T1000 (cell line): ENCODE measurements around the gene SULT4A1.

Source experiments
- DNase-seq: peaks from one replicate; lab custom pipeline; 2025; ENCODE audit warnings: mixed read lengths; lab: John Stamatoyannopoulos, UW

The SULT4A1 gene

DNA sequence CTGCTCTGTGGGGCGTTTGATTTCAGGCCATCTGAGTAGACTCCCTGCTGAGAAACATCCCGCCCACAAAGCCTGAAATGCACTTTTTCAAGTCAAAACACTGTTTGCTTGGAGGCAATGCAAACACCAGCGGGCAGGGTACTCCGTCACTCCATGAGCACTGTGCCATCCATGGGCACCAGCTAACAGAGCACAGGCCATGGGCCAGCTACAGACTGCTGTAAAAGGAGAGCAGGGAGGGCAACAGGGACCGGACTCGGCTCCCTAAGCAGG is 33.7 kb downstream of the SULT4A1 start:
- DNase-seq = no peak

DNA sequence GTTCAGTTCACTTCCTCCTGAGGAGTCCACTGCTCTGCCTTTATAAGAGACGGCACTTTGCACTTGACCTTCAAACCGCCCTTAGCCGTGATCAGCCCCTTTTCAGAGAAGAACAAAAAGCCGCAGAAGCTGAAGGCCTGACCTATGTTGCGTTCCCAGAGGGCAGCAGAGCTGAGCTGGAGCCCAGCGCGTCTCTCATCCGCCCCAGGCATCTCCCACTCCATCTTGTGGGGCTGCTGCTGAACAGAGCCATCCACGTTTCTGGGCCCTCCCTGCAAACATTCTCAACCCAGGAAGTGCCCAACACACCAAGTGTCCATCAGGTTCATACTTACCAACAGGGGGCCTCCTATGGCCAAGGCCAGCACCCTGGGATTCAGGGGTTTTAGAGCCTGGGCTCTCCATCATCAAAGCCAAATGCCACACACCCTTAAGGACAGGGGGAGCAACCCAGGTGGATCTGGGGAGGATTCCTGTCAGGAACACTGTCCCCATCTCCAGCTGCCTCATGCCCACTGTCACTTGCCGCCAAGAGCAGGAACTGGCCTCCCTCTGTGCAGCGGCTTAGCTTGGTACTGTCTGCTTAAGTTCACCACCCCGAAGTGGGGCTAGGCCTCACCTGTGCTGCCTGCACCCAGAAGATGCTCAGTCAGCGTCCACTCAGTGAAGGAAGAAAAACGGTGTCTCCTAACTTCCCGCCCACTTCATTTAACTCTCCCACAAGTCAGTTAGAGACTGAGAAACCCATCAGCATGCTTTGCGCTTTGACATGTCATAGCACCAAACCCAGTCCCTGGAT is 34.2 kb downstream of the SULT4A1 start:
- no peak for DNase-seq

- DNase-seq = no peak
Observed at GRCh38 chr22:43827003-43827735, 35.1 kb downstream of the SULT4A1 start.

DNA sequence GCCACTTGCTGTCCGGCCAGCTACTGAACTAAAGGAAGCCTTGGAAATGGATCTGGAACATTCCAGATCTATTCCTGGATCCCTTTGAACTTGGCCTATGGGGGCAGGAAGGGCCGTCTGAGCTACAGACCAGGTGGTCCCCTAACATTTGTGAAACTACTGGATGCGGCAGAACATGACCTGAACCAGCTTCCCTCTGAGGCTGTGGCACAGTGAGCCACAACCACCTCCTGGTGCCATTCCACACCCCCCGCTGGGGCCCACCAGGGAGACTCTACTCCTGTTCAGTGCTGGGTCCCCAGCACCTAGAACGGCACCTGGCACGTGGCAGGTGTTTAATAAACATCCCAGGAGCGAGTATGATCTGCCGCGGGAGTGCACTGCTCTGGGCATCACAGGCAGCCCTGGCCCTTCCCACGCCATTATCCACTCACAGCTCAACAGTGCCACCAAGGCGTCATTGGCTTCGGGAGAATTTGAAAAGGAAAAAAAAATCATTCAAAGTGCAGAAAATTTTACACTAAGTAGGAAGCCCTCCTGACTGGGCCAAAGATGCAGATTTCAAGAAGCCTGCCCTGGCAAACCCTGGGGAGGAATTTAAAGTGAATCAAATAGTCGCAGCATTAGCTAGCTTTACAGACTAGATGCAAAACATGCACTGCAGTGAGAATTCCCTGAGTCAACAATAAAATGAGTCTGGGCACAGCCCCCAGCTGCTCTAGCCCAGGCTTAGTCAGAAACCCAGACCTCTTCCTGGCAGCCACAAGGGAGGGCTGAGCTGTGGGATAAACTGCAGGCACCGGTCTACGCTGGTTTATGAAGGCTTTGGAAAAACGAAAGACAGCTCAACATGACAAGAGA is 35.9 kb downstream of the SULT4A1 start:
- no peak for DNase-seq

- no peak for DNase-seq
Observed at GRCh38 chr22:43825651-43826050, 36.7 kb downstream of the SULT4A1 start.

DNA sequence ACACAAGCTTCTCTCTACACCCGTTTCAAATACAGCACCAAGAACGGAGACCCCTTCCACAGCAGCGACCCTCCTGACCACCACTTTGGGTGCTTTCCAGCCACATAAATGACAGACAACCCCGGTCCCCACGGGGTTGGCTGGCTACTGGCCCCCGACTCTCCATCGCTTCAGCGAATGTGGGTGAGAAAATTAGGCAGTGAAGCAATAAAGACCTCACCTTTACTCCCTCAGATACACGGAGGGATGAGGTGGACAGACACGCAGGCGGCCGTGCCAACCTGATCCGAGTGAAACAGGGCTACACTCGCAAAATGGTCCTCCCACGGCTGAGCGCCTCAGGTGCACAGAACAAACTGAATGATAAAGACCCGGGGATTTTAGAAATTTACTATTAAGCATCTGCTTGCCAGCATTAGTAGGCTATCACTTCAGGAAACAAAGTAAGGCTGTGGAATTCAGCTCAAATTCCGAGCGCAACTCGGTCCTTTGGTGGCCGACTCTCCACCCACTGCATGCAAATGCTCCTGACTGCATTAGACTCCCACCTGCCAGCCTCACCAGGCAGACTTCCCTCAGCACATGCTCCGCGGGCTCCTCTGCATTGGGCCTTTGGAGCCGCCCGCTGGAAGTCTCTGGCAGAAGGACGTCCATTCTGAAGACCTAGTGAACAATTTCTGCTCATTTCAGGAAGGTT is 37.4 kb downstream of the SULT4A1 start:
- DNase-seq = no peak

GRCh38 chr22:43823911-43824665 is 38.2 kb downstream of the SULT4A1 start:
- DNase-seq = no peak

- DNase-seq = no peak
Observed at GRCh38 chr22:43823353-43823908, 38.9 kb downstream of the SULT4A1 start.

DNA sequence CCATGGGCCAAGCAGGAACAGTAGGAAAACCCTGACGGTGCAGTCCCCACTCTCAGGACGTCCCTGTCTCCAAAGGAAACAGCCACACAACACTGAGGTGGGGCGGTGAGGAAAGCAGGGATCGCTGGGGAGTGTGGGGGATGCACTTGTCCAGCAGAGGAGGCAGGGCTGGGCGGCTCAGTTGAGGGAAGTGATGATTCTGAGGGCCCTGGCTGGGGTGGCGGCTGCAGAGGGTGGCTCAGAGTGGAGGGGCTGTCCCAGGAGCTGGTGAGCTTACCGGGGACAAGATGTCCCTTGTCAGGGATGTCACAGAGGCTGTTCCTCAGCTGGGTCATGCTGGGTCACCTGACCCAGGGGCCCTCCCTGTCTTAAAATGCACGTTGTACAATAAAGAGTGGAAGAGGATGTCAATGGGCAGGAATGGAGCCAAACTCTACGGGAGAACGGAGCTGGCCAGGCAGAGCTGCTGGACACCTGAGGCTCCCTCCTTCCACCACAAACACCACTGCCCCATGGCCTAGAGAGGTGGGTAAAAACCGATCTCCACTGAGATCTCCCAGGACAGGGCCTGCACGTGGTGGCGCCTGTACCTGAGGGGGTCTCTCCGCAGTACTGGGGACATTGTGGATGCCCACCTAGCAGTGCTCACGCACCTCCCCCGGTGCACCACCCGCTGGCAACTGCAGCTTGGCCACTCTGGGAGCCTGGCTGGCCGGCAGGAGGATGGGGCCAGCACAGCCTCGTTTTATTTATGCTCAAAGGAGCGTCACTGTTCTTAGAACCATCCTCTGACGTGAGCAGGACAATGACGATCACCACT is 40.5 kb downstream of the SULT4A1 start:
- DNase-seq = no peak

DNA sequence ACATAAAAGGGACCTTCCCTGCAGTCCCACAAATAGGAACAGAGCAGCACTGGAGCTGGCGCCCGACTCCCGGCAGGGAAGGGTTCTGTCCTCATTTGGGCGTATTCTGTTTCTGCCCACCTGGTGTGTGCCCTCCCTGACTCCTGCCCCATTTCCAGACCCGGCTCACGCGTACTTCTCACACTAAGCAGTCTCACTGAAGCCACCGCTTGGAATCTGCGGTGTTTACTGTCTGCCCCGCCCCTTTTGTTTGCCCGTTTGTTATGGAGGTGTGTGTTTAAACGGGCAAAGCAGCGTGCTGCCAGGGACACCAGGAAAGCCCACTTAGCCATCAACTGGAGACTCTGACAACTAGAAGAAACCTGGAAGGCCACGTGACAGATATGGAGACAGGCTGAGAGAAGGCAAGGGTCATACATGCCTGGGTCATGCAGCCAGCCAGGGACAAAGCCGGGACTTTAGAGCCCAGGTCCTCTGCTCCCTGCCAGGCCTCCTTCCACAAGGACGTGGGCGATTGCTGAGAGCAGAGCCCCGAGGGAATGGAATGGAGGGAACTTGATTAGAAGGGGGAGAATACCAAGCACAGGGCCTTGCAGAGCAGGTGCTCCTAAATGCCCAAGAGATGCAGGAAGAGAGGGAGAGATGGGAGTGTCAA is 41.5 kb downstream of the SULT4A1 start:
- no peak for DNase-seq

DNA sequence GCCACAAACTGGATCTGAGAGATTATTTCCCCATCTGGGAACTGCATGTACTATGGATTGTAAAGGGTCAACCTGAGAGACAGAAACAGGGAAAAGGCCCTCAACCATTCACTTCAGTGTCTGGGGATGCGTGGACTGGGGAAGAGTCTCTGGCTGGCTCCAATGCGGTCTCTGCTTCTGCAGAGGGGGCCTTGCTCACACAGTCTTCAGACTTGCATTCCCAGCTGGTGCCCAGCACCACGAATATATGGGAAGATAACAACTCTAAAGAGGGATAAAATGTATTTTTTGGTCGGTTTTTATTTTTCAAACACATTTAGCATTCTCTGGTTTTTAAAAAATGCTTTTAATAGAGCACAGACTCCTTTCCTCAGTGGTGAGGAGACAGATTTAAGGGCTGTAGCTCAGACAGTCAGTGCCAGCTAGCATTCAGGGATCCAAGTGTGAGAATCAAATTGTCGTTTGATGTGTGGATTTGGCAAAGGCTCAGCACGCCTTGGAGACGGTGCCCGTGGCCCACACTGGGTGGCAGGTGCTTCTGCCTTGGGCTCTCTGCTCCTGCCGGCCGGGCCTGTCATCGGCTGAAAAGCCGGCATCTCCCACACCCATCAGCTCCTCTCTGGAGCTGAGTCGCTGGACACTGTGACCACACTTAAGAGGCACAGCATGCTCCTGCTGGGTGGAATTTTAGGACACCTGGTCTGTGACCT is 42.2 kb downstream of the SULT4A1 start:
- no peak for DNase-seq

- no peak for DNase-seq
Observed at GRCh38 chr22:43819421-43819921, 42.8 kb downstream of the SULT4A1 start.

- DNase-seq = no peak
Observed at GRCh38 chr22:43818981-43819380, 43.3 kb downstream of the SULT4A1 start.

DNA sequence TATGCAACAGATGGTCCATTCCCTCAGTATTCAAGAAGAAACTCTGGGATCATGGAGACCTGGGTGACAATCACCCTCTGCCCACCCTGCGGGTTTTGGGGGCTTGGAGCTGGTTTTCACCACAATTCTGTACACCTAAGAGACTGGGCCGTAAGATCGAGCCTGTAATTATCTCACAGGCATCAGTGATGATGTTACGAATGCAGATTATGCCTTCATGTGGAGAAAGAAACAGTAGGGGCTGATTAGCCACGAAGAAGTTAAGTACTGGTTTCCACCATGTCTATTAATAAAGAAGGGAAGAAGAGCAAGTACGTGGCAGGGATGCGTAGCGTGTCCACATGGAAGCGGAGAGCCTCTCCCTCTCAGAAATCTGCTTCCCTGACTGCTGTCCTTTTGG is 44.9 kb downstream of the SULT4A1 start:
- DNase-seq = no peak

DNA sequence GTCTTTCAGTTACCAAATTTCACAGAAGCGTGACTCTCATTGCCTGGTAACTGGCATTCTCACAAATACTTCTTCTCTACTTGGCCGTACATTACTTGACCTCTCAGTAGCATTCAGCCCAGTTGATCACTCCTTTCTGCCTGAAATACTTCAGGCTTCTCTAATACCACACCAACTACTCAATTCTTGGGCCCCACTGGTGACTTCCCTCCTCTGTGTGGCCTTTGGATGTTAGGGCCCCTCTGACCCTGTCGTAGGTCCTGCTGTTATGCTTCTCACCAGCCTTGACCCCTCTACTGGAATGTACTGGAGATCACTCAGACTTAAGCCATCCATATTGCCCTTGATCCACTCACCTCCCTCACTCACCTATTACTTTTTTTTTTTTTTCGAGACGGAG is 48.0 kb downstream of the SULT4A1 start:
- no peak for DNase-seq

GRCh38 chr22:43812890-43813289 is 49.4 kb downstream of the SULT4A1 start:
- no peak for DNase-seq

DNA sequence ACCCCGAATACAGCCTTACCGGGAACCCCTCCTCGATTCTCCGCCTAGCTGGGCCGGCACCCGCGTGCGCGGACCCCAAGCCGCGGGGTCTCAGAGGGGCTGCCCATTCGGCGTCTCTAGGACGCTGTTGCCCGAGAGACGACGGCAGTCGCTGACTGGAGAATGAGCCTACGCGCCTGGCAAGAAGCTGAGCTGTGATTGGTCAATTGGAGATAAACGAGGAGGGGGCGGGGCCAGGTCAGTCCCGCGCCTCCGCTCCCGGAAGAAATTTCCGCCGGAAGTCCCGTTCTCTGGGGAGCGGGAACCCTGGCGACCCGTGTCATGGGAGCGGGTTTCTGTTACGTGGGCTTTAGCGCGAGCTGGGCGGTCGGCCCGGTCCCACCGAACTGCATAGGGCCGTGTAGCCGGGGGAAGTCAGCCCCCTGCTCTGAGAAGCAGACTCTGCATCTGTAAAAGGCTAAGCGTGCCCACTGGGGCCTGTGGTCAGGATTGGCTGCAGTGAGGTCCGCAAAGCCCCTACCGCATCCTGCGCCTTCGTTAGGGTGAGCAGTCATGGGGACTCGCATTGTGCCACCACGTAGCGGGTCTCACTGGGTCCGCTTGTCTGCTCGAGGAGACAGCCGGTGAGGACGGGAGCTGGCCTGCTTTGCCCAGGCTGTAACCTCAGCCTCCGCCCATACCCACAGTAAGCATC is 50.0 kb downstream of the SULT4A1 start, which contains the start of gene EFCAB6:
Gene EFCAB6 (minus strand): TSS at position 157 of the 694 bp plus-strand sequence. CDS start 29,987 bp downstream, outside the sequence.
- DNase-seq = peak; percentile 77

- DNase-seq = no peak
Observed at GRCh38 chr22:43811777-43812148, 50.5 kb downstream of the SULT4A1 start.
